A549 (cell line): ENCODE results near the gene SNAPIN. TPM values are rescaled to one million over a fixed set of nuclear protein-coding genes. Genes with fewer than 3 reads are reported as not detected.
A peak's percentile ranks its signal among the peaks of the same experiment; 100 is the strongest.
"Not testable (repeated sequence)": the region's sequence is repeated elsewhere in the genome, so short reads cannot be mapped to it uniquely, and the experiment has no call there.

Experiments
- ATAC-seq, 2 experiments: fragments of 200-7000 bp in 1 of 2; fragments of >200 bp in 1 of 2; cut with Nextera tagmentation in 1 of 2; cut with Tn5 transposase in 1 of 2; 3 replicates each; pipeline versions ENCODE4 v1.8.0 to v1.9.1; 2018 to 2020; ENCODE audit warnings: mild to moderate bottlenecking in 1 of 2, moderate library complexity in 1 of 2
- CTCF ChIA-PET: fragments of 300-600 bp; sonication (Branson Sonifier 250); formaldehyde crosslinking; extraction: SDS; loops from one replicate; lab custom pipeline; 2021; ENCODE audit warnings: antibody characterized with exemption, inconsistent platforms; lab: Yijun Ruan, JAX
- POLR2A ChIA-PET: fragments of 350-600 bp; formaldehyde crosslinking; extraction: SDS; loops from one replicate; lab custom pipeline; 2021; ENCODE audit warnings: antibody characterized with exemption, inconsistent platforms; lab: Yijun Ruan, JAX
- DNase-seq, 2 experiments: peaks; one replicate each; pipeline versions ENCODE4 v3.0.0 to v3.0.0-alpha.2; 2011 to 2016; ENCODE audit warnings: low read depth in 1 of 2, low spot score in 1 of 2
- FAIRE-seq: peaks from 2 replicates; lab custom pipeline; 2011; peaks lifted over from hg19 to GRCh38; lab: Jason Lieb, UNC
- H3K27ac ChIP-seq, 2 experiments: fragments of >200 bp; sonication (Bioruptor Twin); formaldehyde crosslinking; 3 replicates each; pipeline ENCODE4 v1.5.1; 2016 to 2017
- H3K4me1 ChIP-seq: fragments of >200 bp; sonication (Bioruptor Twin); formaldehyde crosslinking; 3 replicates; pipeline ENCODE4 v1.6.1; 2016
- H3K4me2 ChIP-seq: fragments of >200 bp; sonication (Bioruptor Twin); formaldehyde crosslinking; 3 replicates; pipeline ENCODE4 v1.6.1; 2016
- H3K4me3 ChIP-seq: fragments of >200 bp; sonication (Bioruptor Twin); formaldehyde crosslinking; 3 replicates; pipeline ENCODE4 v1.5.1; 2016
- H3K9me3 ChIP-seq: fragments of >200 bp; sonication (Bioruptor Twin); formaldehyde crosslinking; 3 replicates; pipeline ENCODE4 v1.6.1; 2016
- CEBPB ChIP-seq, 2 experiments: fragments of >200 bp in 1 of 2; sonication (Bioruptor Twin) in 1 of 2; formaldehyde crosslinking in 1 of 2; IDR thresholded peaks; 2 replicates each; pipeline ENCODE4 v1.6.1; 2012 to 2016
- EHF ChIP-seq: fragments of 250-450 bp; sonication (Bioruptor Pico); IDR thresholded peaks from 2 replicates; pipeline ENCODE4 v1.5.0; 2020; ENCODE audit warnings: mild to moderate bottlenecking
- EHMT2 ChIP-seq: fragments of 200-600 bp; sonication (generic); IDR thresholded peaks from 2 replicates; pipeline ENCODE4 v1.6.1; 2016; ENCODE audit warnings: antibody characterized with exemption, low read depth, mild to moderate bottlenecking, moderate library complexity
- EP300 ChIP-seq, 2 experiments: fragments of >200 bp; sonication (Bioruptor Twin); formaldehyde crosslinking; IDR thresholded peaks; 2 replicates in 1 of 2; 3 replicates in 1 of 2; pipeline ENCODE4 v1.6.1; 2016 to 2017
- FOXS1 ChIP-seq: fragments of 250-450 bp; sonication (Bioruptor Pico); IDR thresholded peaks from 2 replicates; pipeline ENCODE4 v1.5.0; 2020; ENCODE audit warnings: mild to moderate bottlenecking, moderate library complexity
- HDAC2 ChIP-seq: fragments of 200-600 bp; sonication (generic); IDR thresholded peaks from 2 replicates; pipeline ENCODE4 v1.6.1; 2016
- HEYL ChIP-seq: fragments of 250-450 bp; sonication (Bioruptor Pico); IDR thresholded peaks from 2 replicates; pipeline ENCODE4 v1.8.0; 2021; ENCODE audit warnings: mild to moderate bottlenecking, moderate library complexity
- JUN ChIP-seq, 2 experiments: fragments of >200 bp; sonication (Bioruptor Twin); formaldehyde crosslinking; IDR thresholded peaks; 2 replicates in 1 of 2; 3 replicates in 1 of 2; pipeline ENCODE4 v1.6.1; 2016 to 2017
- JUNB ChIP-seq: fragments of >200 bp; sonication (Bioruptor Twin); formaldehyde crosslinking; IDR thresholded peaks from 2 replicates; pipeline ENCODE4 v1.6.1; 2016
- MAFK ChIP-seq: fragments of 450-650 bp; IDR thresholded peaks from 2 replicates; pipeline ENCODE4 v1.6.1; 2014; ENCODE audit not compliant: partially characterized antibody
- MAZ ChIP-seq: fragments of 150-350 bp; IDR thresholded peaks from 2 replicates; pipeline ENCODE4 v1.6.1; 2014; ENCODE audit warnings: antibody characterized with exemption, low read depth, low read length, borderline replicate concordance
- NR3C1 ChIP-seq: fragments of >200 bp; sonication (Bioruptor Twin); formaldehyde crosslinking; IDR thresholded peaks from 3 replicates; pipeline ENCODE4 v1.6.1; 2017
- RARB ChIP-seq: fragments of 250-450 bp; sonication (Bioruptor Pico); IDR thresholded peaks from 2 replicates; pipeline ENCODE4 v1.8.0; 2021; ENCODE audit warnings: mild to moderate bottlenecking, moderate library complexity
- RCOR1 ChIP-seq: fragments of 150-350 bp; IDR thresholded peaks from 2 replicates; pipeline ENCODE4 v1.6.1; 2014; ENCODE audit warnings: antibody characterized with exemption, low read length, low read depth
- SMC3 ChIP-seq: fragments of >200 bp; sonication (Bioruptor Twin); formaldehyde crosslinking; IDR thresholded peaks from 3 replicates; pipeline ENCODE4 v1.6.1; 2018; ENCODE audit warnings: inconsistent platforms
- TFCP2L1 ChIP-seq: fragments of 250-450 bp; sonication (Bioruptor Pico); IDR thresholded peaks from 2 replicates; pipeline ENCODE4 v1.5.0; 2021; ENCODE audit warnings: mild to moderate bottlenecking
- ZFP36 ChIP-seq: fragments of 450-650 bp; IDR thresholded peaks from 2 replicates; pipeline ENCODE4 v1.6.1; 2014; ENCODE audit warnings: borderline replicate concordance; ENCODE audit not compliant: partially characterized antibody
- WGBS: methylation state at CpG from one replicate; pipeline ENCODE4 v1.1.6; 2017; ENCODE audit errors: missing lambda C conversion rate; 5-methylcytosine and 5-hydroxymethylcytosine counted together
- polyA plus RNA-seq, 4 experiments: library from polyadenylated mRNA; depleted of rRNA in 3 of 4; stranded (reverse); fragments of >200 nt; fragmentation: RNase III in 1 of 4; extraction: RNeasy Plus Mini Kit Qiagen cat#74134 plus additional on column Dnase treatment in 1 of 4; gene quantifications; 2 replicates in 3 of 4; 3 replicates in 1 of 4; pipeline ENCODE4 v1.2.3, GENCODE V29; 2011 to 2017
- TF ChIP-seq, protein P1 (sequence below): fragments of >200 bp; sonication (Bioruptor Twin); formaldehyde crosslinking; IDR thresholded peaks from 3 replicates; pipeline ENCODE4 v1.5.1; 2016
- TF ChIP-seq, protein P2 (sequence below): fragments of >200 bp; sonication (Bioruptor Twin); formaldehyde crosslinking; IDR thresholded peaks from 3 replicates; pipeline ENCODE4 v1.6.1; 2016
- TF ChIP-seq, protein P3 (sequence below): IDR thresholded peaks from 2 replicates; pipeline ENCODE4 v1.6.1; 2012; ENCODE audit warnings: low read depth, borderline replicate concordance

Gene SNAPIN
- polyA plus RNA-seq, 2 of the 4 experiments (the other 2 are of a cell fraction), result 52.6 to 71.4 TPM

DNA sequence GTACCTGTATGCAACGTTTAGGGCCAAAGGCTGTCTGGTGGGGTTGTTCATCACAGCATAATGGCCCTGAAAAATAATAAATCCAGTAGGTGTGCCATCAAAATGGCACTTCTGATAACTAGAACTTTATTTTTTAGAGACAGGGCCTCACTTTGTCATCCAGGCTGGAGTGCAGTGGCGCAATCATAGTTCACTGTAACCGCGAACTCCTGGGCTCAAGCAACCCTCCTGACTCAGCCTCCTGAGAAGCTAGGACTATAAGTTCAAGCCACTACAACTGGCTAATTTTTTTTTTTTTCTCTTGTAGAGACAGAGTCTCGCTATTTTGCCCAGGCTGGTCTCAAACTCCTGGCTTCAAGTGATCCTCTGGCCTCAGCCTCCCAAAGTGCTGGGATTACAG, 4.7 kb downstream of the SNAPIN start:
- WGBS, result 82% methylated on average over 5 of the region's 5 CpGs
- Histone ChIP-seq H3K4me2 (no peak overlapping the region), H3K4me3 (no peak overlapping the region), H3K27ac (no peak overlapping the region), H3K4me1 (peaks cover 8% of the 10 kb centered on the region; the same call in 2 of the 3 replicates), H3K9me3 (no peaks in the 10 kb centered on the region)
- ChIA-PET CTCF (interaction anchor here (0.9 to 2.2 kb wide), 5 partner anchors 36 to 152 kb away, joined by 4 to 10 read pairs (median 6); partner anchors contain the start of genes S100A1 and S100A13), POLR2A (no interaction called here)
- no peak for ATAC-seq
- FAIRE-seq, result no peak
- no peak for DNase-seq
- TF ChIP-seq CEBPB (IDR thresholded peaks at IDR 0.05), result peak in 1 of 2 experiments; percentile 32; a peak in 1 of 4 replicates
- TF ChIP-seq NR3C1, result no peak
- TF ChIP-seq, protein P1, sequence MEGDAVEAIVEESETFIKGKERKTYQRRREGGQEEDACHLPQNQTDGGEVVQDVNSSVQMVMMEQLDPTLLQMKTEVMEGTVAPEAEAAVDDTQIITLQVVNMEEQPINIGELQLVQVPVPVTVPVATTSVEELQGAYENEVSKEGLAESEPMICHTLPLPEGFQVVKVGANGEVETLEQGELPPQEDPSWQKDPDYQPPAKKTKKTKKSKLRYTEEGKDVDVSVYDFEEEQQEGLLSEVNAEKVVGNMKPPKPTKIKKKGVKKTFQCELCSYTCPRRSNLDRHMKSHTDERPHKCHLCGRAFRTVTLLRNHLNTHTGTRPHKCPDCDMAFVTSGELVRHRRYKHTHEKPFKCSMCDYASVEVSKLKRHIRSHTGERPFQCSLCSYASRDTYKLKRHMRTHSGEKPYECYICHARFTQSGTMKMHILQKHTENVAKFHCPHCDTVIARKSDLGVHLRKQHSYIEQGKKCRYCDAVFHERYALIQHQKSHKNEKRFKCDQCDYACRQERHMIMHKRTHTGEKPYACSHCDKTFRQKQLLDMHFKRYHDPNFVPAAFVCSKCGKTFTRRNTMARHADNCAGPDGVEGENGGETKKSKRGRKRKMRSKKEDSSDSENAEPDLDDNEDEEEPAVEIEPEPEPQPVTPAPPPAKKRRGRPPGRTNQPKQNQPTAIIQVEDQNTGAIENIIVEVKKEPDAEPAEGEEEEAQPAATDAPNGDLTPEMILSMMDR, result no peak
- TF ChIP-seq SMC3, result no peak

DNA sequence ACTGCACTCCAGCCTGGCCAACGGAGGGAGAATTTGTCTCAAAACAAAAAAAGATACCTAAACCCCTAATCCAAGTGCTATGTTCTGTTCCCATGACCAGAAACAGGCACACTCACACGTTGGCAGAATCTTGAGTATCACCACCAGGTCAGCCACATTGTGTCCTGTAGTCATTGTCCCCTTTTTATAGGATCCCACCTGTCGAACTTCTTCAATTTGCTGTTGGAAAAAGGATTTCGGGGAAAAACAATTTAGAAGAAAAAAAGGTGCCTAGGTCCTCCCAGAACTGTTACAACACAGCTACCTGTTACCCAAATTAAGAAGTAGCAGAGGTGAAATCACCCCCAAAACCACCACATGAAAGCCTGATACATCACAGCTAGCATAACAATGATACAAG, 8.9 kb downstream of the SNAPIN start:
- no peak overlapping the region for H3K4me2 ChIP-seq
- DNase-seq (no peak), ATAC-seq (no peak), FAIRE-seq (no peak)
- H3K4me3 ChIP-seq, result no peak overlapping the region
- CTCF ChIA-PET, result interaction anchor here (1.4 to 4.1 kb wide), 3 partner anchors 10 to 95 kb away, joined by 5 to 13 read pairs (median 11); partner anchors contain the start of gene S100A13
- TF ChIP-seq TFCP2L1 (CRISPR knock-in tag) (no peak), HEYL (CRISPR knock-in tag) (no peak), EHF (CRISPR knock-in tag) (no peak), RCOR1 (no peak), HDAC2 (no peak), FOXS1 (CRISPR knock-in tag) (no peak), JUN (IDR thresholded peaks at IDR 0.05) (no peak), MAZ (no peak), EP300 (IDR thresholded peaks at IDR 0.05) (no peak), ZFP36 (no peak), RARB (no peak), MAFK (no peak), EHMT2 (no peak), JUNB (no peak)
- TF ChIP-seq, protein P2, sequence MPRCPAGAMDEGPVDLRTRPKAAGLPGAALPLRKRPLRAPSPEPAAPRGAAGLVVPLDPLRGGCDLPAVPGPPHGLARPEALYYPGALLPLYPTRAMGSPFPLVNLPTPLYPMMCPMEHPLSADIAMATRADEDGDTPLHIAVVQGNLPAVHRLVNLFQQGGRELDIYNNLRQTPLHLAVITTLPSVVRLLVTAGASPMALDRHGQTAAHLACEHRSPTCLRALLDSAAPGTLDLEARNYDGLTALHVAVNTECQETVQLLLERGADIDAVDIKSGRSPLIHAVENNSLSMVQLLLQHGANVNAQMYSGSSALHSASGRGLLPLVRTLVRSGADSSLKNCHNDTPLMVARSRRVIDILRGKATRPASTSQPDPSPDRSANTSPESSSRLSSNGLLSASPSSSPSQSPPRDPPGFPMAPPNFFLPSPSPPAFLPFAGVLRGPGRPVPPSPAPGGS, result no peak
- TF ChIP-seq, protein P3, sequence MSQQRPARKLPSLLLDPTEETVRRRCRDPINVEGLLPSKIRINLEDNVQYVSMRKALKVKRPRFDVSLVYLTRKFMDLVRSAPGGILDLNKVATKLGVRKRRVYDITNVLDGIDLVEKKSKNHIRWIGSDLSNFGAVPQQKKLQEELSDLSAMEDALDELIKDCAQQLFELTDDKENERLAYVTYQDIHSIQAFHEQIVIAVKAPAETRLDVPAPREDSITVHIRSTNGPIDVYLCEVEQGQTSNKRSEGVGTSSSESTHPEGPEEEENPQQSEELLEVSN, result no peak
- H3K9me3 ChIP-seq, result no peaks in the 10 kb centered on the region
- H3K4me1 ChIP-seq, result peaks cover 10% of the 10 kb centered on the region
- WGBS, result 87% methylated on average over 4 of the region's 4 CpGs
- H3K27ac ChIP-seq, result no peak overlapping the region
- POLR2A ChIA-PET, result interaction anchor here (1.9 kb wide), 1 partner anchor 34 kb away, joined by 4 read pairs; the partner anchor contains the start of gene CHTOP

DNA sequence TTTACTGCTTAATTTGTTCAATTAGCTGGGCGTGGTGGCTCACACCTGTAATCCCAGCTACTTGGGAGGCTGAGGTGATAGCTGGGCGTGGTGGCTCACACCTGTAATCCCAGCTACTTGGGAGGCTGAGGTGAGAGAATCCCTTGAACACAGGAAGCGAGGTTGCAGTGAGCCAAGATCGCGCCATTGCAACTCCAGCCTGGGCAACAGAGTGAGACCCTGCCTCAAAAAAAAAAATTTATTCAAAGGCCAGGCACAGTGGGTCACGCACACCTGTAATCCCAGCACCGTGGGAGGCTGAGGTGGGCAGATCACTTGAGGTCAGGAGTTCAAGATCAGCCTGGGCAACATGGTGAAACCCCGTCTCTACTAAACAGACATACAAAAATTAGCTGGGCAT, 10.2 kb downstream of the SNAPIN start:
- POLR2A ChIA-PET, H3K4me1 ChIP-seq, H3K4me3 ChIP-seq, H3K4me2 ChIP-seq, DNase-seq, H3K9me3 ChIP-seq, ATAC-seq, FAIRE-seq, H3K27ac ChIP-seq: not testable (repeated sequence)
- WGBS, result 99% methylated on average over 8 of the region's 8 CpGs
- CTCF ChIA-PET, result interaction anchor here (0.7 to 4.1 kb wide), 3 partner anchors 9 to 96 kb away, joined by 3 to 13 read pairs (median 11); no protein-coding TSS in a partner anchor
